ENCODE measurements around the gene ACTN1. TPM values are rescaled to one million over a fixed set of nuclear protein-coding genes. Genes with fewer than 3 reads are reported as not detected.
"Not testable (repeated sequence)": the region's sequence is repeated elsewhere in the genome, so short reads cannot be mapped to it uniquely, and the experiment has no call there.

Gene ACTN1
- 768 and 1,023 TPM in 2 replicates for total RNA-seq

DNA sequence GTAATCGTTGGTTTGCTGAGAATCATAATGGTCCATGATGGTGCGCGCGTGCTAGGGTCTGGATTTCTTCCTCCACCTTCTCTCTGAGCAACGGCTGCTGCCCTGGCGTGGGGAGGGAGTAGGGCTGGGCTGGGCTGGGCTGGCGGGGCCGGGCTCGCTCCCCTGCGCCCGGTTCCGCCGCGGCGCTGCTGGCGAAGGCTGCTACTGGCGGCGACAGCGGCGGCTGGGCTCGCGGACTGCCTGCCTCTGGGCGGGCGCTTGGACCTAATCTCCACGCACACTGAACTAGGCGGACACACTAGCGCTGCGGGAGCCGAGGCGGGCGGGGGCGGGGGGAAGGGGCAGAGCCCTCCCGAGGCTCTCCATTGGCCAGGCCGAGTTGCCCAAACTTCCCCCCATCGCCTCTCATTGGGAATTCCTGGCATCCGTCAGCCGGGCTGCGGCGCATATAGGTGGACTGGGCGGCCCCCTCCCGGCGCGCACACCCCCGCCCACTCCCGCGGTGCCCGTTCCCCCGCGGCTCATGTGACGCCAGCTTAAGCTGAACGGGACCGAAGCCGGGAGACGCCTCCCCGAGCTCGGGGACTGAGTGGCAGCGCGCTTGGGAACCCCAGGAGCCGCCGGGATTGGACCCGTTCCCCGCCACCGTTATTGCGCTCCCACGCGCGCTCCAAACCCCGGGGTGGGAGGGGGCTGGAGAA lies at the start of gene ACTN1:
Gene ACTN1, minus strand, starts transcription at position 282 of the 701 bp plus-strand sequence. Its CDS starts 246 bp downstream, at position 36.
- TF ChIP-seq, protein P1, sequence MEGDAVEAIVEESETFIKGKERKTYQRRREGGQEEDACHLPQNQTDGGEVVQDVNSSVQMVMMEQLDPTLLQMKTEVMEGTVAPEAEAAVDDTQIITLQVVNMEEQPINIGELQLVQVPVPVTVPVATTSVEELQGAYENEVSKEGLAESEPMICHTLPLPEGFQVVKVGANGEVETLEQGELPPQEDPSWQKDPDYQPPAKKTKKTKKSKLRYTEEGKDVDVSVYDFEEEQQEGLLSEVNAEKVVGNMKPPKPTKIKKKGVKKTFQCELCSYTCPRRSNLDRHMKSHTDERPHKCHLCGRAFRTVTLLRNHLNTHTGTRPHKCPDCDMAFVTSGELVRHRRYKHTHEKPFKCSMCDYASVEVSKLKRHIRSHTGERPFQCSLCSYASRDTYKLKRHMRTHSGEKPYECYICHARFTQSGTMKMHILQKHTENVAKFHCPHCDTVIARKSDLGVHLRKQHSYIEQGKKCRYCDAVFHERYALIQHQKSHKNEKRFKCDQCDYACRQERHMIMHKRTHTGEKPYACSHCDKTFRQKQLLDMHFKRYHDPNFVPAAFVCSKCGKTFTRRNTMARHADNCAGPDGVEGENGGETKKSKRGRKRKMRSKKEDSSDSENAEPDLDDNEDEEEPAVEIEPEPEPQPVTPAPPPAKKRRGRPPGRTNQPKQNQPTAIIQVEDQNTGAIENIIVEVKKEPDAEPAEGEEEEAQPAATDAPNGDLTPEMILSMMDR (IDR thresholded peaks at IDR 0.05; ENCODE audit: insufficient read depth, low read depth, low read length) = no peak
- peak; percentile 99 for DNase-seq (ENCODE audit: low read depth)
- H3K4me3 ChIP-seq (ENCODE audit: low read depth, low read length) = peak within 1 kb of the TSS; percentile 76

DNA sequence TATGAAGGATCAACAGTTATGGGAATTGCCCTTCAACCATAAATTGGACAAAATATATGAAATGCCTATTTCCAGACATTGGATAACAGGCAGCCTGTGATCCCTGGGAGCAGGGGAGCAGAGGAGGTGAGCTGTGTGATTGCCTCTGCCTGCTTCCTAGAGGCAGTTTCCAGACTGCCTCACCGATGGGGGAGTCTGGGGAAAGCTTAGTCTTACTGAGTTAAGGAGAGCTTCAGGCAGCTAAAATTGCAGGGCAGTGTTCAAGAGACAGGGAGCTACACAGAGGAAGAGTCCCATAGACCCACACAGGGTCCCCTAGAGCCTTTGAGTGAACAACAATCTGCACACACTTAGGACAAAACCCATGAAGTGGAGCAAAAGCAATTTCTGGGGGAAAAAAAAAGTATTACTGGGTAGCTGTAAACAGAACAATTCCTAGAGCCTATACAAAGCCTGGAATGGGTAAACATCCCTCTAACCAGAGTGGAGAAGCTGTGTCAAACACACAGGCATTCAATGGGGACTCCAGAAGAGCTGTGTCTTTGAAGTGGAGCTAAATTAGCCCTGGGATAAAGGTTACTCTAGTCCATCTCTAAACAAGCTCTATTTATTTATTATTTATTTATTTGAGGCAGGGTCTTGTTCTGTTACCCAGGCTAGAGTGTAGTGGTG lies 48.3 kb upstream of the ACTN1 start:
- TF ChIP-seq, protein P1 (IDR thresholded peaks at IDR 0.05; ENCODE audit: insufficient read depth, low read depth, low read length) = no peak
- no peak for DNase-seq (ENCODE audit: low read depth)

DNA sequence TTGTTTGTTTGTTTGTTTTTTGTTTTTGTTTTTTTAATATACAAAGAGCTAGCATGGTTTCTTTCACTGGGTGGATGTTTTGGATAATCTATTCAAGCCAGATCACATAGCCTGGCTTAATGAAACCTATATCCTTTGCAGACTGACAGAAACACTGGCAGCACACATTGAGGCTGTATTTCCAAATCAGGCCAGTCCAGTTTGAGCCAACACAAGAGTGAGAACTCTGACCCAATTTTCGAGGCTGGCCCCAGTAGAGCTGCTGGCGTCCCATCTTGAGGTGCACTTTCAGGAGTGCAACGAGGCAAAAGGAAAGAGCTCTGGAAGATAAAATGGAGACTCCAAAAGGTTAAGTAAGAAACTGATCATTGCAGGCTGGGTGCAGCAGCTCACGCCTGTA lies 43.9 kb upstream of the ACTN1 start:
- DNase-seq (ENCODE audit: low read depth) = no peak
- H3K4me3 ChIP-seq (ENCODE audit: low read depth, low read length) = no peak overlapping the region
- TF ChIP-seq, protein P1 (IDR thresholded peaks at IDR 0.05; ENCODE audit: insufficient read depth, low read depth, low read length) = no peak

More for the DNA sequence above, 48.3 kb upstream of the ACTN1 start:
- no peak overlapping the region for H3K4me3 ChIP-seq (ENCODE audit: low read depth, low read length)

DNA sequence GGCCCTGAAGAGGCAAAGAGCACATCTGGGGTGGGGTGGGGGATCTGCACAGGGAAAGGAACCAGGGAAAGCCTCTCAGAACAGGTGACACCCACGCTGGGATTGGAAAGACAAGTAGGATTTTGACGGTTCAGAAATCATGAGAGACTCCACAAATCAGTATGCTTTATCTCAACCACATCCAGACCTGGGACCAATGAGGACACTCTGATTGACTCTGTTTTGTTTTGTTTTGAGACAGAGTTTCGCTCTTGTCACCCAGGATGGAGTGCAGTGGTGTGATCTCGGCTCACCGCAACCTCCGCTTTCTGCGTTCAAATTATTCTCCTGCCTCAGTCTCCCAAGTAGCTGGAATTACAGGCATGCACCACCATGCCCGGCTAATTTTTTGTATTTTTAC lies 43.0 kb upstream of the ACTN1 start:
- not testable (repeated sequence) for DNase-seq (ENCODE audit: low read depth); H3K4me3 ChIP-seq (ENCODE audit: low read depth, low read length)

DNA sequence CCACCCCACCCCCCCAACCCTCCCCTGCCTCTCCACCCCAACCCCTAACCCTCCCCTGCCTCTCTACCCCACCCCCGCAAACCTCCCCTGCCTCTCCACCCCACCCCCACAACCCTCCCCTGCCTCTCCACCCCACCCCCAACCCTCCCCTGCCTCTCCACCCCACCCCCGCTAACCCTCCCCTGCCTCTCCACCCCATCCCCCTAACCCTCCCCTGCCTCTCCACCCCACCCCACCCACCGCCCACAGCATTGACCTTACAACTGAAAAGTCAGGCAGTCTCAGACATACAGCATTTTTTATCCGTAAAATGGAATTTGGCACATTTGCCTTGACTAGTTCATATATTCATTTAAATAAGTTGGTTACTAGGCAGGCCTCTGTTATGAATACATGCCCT lies 38.6 kb upstream of the ACTN1 start:
- no peak for DNase-seq (ENCODE audit: low read depth)
- TF ChIP-seq, protein P1 (IDR thresholded peaks at IDR 0.05; ENCODE audit: insufficient read depth, low read depth, low read length) = no peak
- H3K4me3 ChIP-seq (ENCODE audit: low read depth, low read length) = no peak overlapping the region

DNA sequence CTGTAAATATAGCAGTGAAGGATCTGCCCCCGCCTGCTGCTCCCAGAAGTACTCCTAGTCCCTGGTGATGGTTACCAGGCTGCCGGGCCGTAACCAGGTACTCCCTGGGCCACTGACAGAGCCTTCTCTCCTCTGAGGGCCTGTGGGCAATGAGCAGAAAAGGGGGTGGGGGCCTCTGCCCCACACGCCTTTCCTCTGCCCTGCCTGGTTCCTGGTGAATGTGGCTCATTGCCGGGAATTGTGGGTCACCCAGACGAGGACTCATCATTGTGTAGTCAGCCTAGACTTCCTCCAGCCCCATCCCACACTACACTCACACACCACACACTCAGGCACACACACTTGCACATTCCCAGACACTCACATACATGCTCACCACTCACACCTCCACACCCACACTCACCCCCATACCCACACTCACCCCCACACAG lies 35.7 kb upstream of the ACTN1 start:
- H3K4me3 ChIP-seq (ENCODE audit: low read depth, low read length) = no peak overlapping the region
- no peak for DNase-seq (ENCODE audit: low read depth)
- TF ChIP-seq, protein P1 (IDR thresholded peaks at IDR 0.05; ENCODE audit: insufficient read depth, low read depth, low read length) = no peak

DNA sequence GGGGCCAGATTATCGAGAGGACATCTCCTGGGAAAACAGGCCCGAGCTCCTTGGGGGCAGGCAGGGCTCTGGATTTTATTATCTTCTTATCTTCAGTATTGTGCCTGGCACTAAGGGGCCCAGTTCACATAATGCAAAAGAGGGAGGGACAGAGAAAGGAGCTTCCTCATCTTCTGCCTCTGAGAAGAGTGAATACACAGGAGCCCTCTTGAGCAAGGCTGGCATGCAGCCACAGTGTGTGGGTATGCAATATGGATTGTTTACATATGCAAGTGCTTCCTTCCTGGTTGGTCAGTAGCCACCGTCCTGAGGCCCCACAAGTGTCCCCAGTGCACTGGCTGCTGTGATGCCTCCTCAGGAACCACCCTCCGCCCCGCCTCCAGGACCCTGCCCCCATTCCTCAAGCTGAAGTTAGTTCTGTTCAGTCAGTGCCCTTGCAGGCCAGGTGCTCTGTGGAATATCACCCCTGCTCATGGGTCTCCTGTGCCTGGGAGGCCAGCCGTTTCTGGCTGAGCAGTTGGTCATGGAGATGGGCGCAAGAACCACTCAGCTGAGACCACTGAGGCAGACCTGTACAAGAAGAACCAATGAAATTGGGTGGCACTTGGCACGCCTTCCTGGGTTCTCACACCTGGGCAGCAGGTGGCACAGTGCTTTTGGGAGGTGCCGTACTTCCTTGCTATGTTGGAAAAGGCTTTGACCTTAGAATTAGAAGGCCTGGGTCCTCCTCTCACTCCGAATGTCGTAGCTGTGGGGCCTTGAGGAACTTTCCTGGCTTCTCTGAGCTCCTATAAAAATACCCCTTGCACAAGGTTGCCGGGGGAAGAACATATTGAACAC lies 35.1 kb upstream of the ACTN1 start:
- peak; percentile 78 for DNase-seq (ENCODE audit: low read depth)
- H3K4me3 ChIP-seq (ENCODE audit: low read depth, low read length) = no peak overlapping the region
- TF ChIP-seq, protein P1 (IDR thresholded peaks at IDR 0.05; ENCODE audit: insufficient read depth, low read depth, low read length) = no peak
